Mucosa of gallbladder (tissue), 1 donor: ENCODE results near the gene KLRF2. TPM values are rescaled to one million over a fixed set of nuclear protein-coding genes. Genes with fewer than 3 reads are reported as not detected.

Experiments used
- DNase-seq: peaks from one replicate; pipeline ENCODE4 v3.0.0-alpha.2; 2020; ENCODE audit warnings: low spot score
- total RNA-seq: library from RNA; stranded (reverse); gene quantifications from one replicate; pipeline ENCODE4 v1.2.1, GENCODE V29; 2021
- donor health status: DM: no; HTN: no; CAD: no.

Gene KLRF2
- total RNA-seq, 1 donor from 2014 or later, result not detected

DNA sequence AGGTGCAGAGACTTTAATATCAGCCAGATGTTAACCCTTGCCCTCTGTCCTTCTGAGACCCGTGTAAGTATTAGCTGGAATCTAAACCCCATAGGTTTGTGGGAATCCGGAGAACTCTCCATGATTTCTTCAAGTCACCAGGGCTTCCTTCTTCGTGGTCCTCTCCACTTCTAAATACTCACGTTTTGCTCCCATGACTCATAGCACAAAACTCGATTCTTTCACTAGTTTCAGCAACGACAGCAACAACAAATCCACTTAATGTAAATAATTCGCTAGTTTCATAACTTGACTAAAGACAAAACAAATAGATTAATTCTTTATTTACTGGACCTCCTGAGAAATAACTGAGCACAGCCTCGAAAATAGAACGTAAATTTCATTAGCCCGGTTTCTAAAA is 55.3 kb downstream of the KLRF2 start:
- DNase-seq, result no peak

DNA sequence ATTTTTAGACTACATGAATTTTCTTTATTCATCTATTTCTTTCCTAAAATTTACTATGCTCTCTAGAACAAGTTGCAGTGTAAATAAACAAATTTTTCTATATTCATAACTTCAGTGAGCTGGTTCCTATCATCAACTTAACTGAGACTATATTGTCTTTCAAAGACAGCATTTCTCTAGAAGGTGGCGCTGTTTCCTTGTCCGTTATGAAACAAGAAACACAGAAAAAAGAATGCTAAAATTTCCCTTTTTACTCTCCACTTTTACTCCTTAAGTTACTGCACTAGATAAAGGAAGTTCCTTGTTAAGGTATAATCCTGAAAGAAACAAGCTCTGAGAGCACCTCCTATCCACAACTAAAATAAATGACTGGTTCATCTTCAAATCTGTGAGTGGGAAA is 59.1 kb downstream of the KLRF2 start:
- DNase-seq, result no peak

DNA sequence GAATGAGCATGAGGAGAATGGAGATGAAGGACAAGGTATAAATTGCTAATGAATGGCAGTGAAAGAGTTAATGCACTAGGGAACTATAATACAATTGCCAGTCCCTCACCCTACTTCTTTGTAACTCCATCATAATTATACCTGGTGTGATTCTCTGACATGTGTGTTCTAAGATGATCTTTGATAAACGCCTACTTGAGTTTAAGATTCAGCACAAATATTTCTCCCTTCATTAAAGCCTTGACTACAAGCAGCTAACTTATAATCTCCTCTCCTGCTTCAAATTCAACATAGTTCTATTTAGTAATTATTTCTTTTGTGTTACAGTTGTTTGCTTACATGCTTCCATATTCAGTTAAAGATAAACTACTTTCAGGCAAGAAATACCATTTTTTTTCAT is 60.5 kb downstream of the KLRF2 start:
- no peak for DNase-seq

DNA sequence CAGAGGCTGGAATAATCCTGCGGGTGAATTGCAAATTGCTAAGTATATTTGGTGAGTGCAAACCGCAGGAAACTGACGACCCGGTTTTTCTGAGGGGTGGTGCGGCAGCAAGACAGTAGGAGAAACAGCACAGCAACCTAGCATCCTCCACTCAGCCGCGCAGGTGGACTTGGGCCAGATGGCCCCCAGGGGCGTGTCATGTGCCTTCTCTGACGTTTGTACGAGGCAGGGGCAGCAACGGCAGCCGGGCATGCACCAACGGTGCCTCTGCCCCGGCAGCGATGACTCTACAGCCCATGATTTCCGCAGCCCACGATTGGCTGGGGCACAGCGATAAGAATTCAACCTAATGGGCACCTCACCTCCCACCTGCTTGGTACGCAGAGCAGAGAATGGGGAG is 62.0 kb downstream of the KLRF2 start:
- no peak for DNase-seq

GRCh38 chr12:9944391-9944790 is 63.1 kb downstream of the KLRF2 start:
- no peak for DNase-seq

Other genes starting within 250 kb of the KLRF2 start
- gene CLEC2D, start 211.8 kb upstream of the KLRF2 start, total RNA-seq, result 9.0 TPM
- gene CLECL1, start 148.4 kb upstream of the KLRF2 start, total RNA-seq, result 0.69 TPM
- 18.4 TPM for gene CD69, start 120.6 kb upstream of the KLRF2 start, total RNA-seq
- not detected for gene KLRF1, start 54.0 kb upstream of the KLRF2 start, total RNA-seq
- 10.1 TPM for gene CLEC2B, start 12.1 kb upstream of the KLRF2 start, total RNA-seq
- not detected for gene CLEC2A, start 50.9 kb downstream of the KLRF2 start, total RNA-seq
- gene CLEC12A, start 89.9 kb downstream of the KLRF2 start, total RNA-seq, result 3.5 TPM
- not detected for gene CLEC1B, start 117.6 kb downstream of the KLRF2 start, total RNA-seq
- not detected for gene CLEC12B, start 129.1 kb downstream of the KLRF2 start, total RNA-seq
- gene CLEC9A, start 149.2 kb downstream of the KLRF2 start, total RNA-seq, result 1.2 TPM
- 3.5 TPM for gene CLEC1A, start 217.5 kb downstream of the KLRF2 start, total RNA-seq
- gene CLEC7A, start 248.7 kb downstream of the KLRF2 start, total RNA-seq, result 10.8 TPM